HUES64 (cell line): ENCODE data around the gene GEMIN4.

Experiments used
- H3K27ac ChIP-seq: 2 replicates; pipeline ENCODE4 v1.7.0; 2013; ENCODE audit warnings: low read depth, low read length, inconsistent platforms
- H3K27me3 ChIP-seq: 2 replicates; pipeline ENCODE4 v1.6.1; 2013; ENCODE audit warnings: mild to moderate bottlenecking, low read length; ENCODE audit not compliant: insufficient read depth
- H3K36me3 ChIP-seq: 2 replicates; pipeline ENCODE4 v1.6.1; 2013; ENCODE audit warnings: mild to moderate bottlenecking, low read length; ENCODE audit not compliant: insufficient read depth
- H3K4me1 ChIP-seq: 2 replicates; pipeline ENCODE4 v1.6.1; 2013; ENCODE audit warnings: mild to moderate bottlenecking, low read length, moderate library complexity; ENCODE audit not compliant: insufficient read depth
- H3K4me3 ChIP-seq: 2 replicates; pipeline ENCODE4 v1.5.1; 2013; ENCODE audit warnings: mild to moderate bottlenecking, low read length, moderate library complexity
- H3K9ac ChIP-seq: 2 replicates; pipeline ENCODE4 v1.6.1; 2013; ENCODE audit warnings: mild to moderate bottlenecking, low read depth, low read length
- H3K9me3 ChIP-seq: 2 replicates; pipeline ENCODE4 v1.6.1; 2013; ENCODE audit warnings: low read depth, low read length; ENCODE audit not compliant: insufficient read depth
- WGBS: fragments of 150-250, 120-280 bp; methylation state at CpG from one replicate; pipeline ENCODE4 v1.1.7; 2013; ENCODE audit warnings: missing lambda C conversion rate; 5-methylcytosine and 5-hydroxymethylcytosine counted together

GEMIN4 gene

DNA sequence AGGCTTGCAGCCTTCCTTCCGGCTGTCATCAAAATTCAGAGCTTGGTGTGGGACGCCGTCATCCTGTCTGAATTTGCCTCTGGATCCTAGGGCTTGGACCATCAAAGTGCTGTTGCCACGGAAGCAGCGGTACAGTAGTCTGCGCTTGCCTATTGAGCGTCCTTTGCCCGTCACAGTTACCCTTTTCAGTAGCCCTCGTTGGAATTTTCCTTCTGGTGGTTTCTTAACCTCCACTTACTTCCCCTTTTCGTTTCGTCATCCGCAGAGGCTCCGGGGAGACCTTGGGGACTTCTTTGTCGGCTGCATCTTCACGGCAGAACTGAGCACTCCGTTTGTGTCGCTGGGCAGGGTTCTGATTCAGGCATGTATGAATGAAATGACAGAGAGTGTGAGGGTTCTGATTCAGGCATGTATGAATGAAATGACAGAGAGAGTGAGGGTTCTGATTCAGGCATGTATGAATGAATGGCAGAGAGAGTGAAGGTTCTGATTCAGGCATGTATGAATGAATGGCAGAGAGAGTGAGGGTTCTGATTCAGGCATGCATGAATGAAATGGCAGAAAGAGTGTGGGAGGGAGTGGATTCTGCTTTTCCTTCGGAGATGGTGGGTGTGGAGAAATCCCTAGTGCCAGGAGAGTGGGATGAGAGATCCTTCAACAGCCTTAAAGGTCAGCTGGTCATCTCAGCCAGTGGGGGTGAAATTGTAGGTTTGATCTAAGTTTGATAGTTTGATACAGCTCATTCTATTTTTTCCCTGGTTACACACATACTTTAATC, 11.6 kb downstream of the GEMIN4 start:
- Histone ChIP-seq H3K36me3 (peaks cover 90% of the 10 kb centered on the region), H3K9me3 (no peaks in the 10 kb centered on the region), H3K4me3 (no peak overlapping the region), H3K27ac (no peak overlapping the region), H3K4me1 (no peaks in the 10 kb centered on the region), H3K27me3 (no peaks in the 10 kb centered on the region), H3K9ac (no peak overlapping the region)
- 93% methylated on average over 18 of the region's 18 CpGs for WGBS

GRCh38 chr17:737561-738113, 14.4 kb downstream of the GEMIN4 start:
- no peak overlapping the region for H3K27ac ChIP-seq

GRCh38 chr17:733743-734142, 18.3 kb downstream of the GEMIN4 start:
- Histone ChIP-seq H3K4me3 (peak overlapping the region; percentile 74), H3K36me3 (peaks cover 39% of the 10 kb centered on the region), H3K27me3 (peaks cover 3% of the 10 kb centered on the region; the same call in 1 of the 2 replicates), H3K4me1 (0 out of 2 replicates have a peak, but pooled peaks cover 7% of the 10 kb centered on the region), H3K9ac (peak overlapping the region; percentile 92; the same call in 1 of the 2 replicates), H3K27ac (no peak overlapping the region), H3K9me3 (no peaks in the 10 kb centered on the region)
- 88% methylated on average over 10 of the region's 10 CpGs for WGBS

More at GRCh38 chr17:737561-738113, 14.4 kb downstream of the GEMIN4 start:
- WGBS, result 97% methylated on average over 13 of the region's 13 CpGs
- Histone ChIP-seq H3K36me3 (peaks cover 75% of the 10 kb centered on the region), H3K4me3 (no peak overlapping the region), H3K4me1 (0 out of 2 replicates have a peak, but pooled peaks cover 7% of the 10 kb centered on the region), H3K9ac (no peak overlapping the region), H3K9me3 (no peaks in the 10 kb centered on the region), H3K27me3 (no peaks in the 10 kb centered on the region; the same call in 1 of the 2 replicates)

- Histone ChIP-seq H3K4me3 (peak overlapping the region; percentile 74), H3K36me3 (peaks cover 33% of the 10 kb centered on the region), H3K4me1 (0 out of 2 replicates have a peak, but pooled peaks cover 7% of the 10 kb centered on the region), H3K27me3 (peaks cover 3% of the 10 kb centered on the region; the same call in 1 of the 2 replicates), H3K9ac (peak overlapping the region; percentile 92), H3K9me3 (no peaks in the 10 kb centered on the region), H3K27ac (peak overlapping the region; percentile 41; the same call in 1 of the 2 replicates)
- 10% methylated on average over 57 of the region's 57 CpGs for WGBS
These were observed 19.0 kb downstream of the GEMIN4 start for GRCh38 chr17:732902-733720.

GRCh38 chr17:732067-732901, 19.8 kb downstream of the GEMIN4 start, which contains the start of gene TLCD3A:
Gene TLCD3A (plus strand): TSS chr17:732596. CDS start chr17:732648, 52 bp downstream.
- Histone ChIP-seq H3K27me3 (peaks cover 3% of the 10 kb centered on the region; the same call in 1 of the 2 replicates), H3K9ac (peak within 1 kb of the TSS; percentile 92), H3K4me1 (0 out of 2 replicates have a peak, but pooled peaks cover 7% of the 10 kb centered on the region), H3K4me3 (peak within 1 kb of the TSS; percentile 74), H3K36me3 (peaks cover 26% of the 10 kb centered on the region), H3K27ac (peak within 1 kb of the TSS; percentile 41), H3K9me3 (no peaks in the 10 kb centered on the region)
- WGBS, result under 1% methylated on average over 126 of the region's 126 CpGs

GRCh38 chr17:731644-732066, 20.4 kb downstream of the GEMIN4 start:
- Histone ChIP-seq H3K27me3 (peaks cover 3% of the 10 kb centered on the region; the same call in 1 of the 2 replicates), H3K27ac (peak overlapping the region; percentile 41; the same call in 1 of the 2 replicates), H3K9ac (peak overlapping the region; percentile 73), H3K4me1 (0 out of 2 replicates have a peak, but pooled peaks cover 8% of the 10 kb centered on the region), H3K9me3 (no peaks in the 10 kb centered on the region), H3K36me3 (peaks cover 24% of the 10 kb centered on the region), H3K4me3 (peak overlapping the region; percentile 74)
- WGBS, result 22% methylated on average over 26 of the region's 26 CpGs

GRCh38 chr17:728911-729310, 23.2 kb downstream of the GEMIN4 start:
- 96% methylated on average over 5 of the region's 5 CpGs for WGBS
- Histone ChIP-seq H3K4me1 (peaks cover 19% of the 10 kb centered on the region; the same call in 1 of the 2 replicates), H3K9ac (no peak overlapping the region)

DNA sequence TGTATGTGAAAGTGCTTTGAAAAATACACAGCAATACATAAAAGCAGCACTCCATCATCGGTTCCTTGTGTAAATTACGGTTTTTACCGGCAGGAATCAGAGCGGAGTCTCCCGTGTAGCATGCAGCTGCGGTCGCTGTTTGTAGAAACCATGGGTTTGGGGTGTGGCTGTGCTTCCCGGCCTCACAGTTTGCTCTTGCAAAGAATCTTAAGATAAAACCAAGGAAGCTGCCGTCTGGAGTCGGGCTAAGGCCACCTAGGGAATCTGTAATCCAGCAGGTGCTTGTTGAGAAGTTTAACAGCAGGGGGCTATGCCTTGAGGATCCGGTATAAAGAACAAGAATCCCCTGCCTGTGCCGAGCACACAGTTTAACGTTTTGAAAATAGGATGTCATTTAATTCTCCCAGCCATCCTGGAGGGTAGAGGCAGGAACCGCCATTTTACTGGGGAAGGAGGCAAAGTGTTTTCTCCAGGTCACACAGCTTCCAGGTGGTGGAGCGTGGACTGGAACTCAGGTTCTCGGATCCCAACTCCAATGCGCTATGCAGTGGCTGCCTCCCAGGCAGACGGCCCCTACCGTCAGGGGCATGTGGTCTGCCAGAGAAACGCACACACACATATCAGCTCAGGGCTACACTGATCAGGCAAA, 25.7 kb downstream of the GEMIN4 start:
- peaks cover 13% of the 10 kb centered on the region; the same call in 1 of the 2 replicates for H3K4me1 ChIP-seq
- peak overlapping the region; percentile 3; the same call in 1 of the 2 replicates for H3K27ac ChIP-seq
- H3K9ac ChIP-seq, result no peak overlapping the region
- no peak overlapping the region for H3K4me3 ChIP-seq
- no peaks in the 10 kb centered on the region for H3K9me3 ChIP-seq
- H3K27me3 ChIP-seq, result 0 out of 2 replicates have a peak, but pooled peaks cover 3% of the 10 kb centered on the region
- no peaks in the 10 kb centered on the region for H3K36me3 ChIP-seq
- 28% methylated on average over 20 of the region's 20 CpGs for WGBS

More at GRCh38 chr17:728911-729310, 23.2 kb downstream of the GEMIN4 start:
- Histone ChIP-seq H3K27me3 (peaks cover 3% of the 10 kb centered on the region; the same call in 1 of the 2 replicates), H3K9me3 (no peaks in the 10 kb centered on the region), H3K4me3 (no peak overlapping the region), H3K36me3 (peaks cover 2% of the 10 kb centered on the region; the same call in 1 of the 2 replicates), H3K27ac (no peak overlapping the region)

- no peaks in the 10 kb centered on the region for H3K9me3 ChIP-seq
- H3K9ac ChIP-seq, result no peak overlapping the region
- no peak overlapping the region for H3K4me3 ChIP-seq
- H3K27me3 ChIP-seq, result no peaks in the 10 kb centered on the region
- no peaks in the 10 kb centered on the region for H3K36me3 ChIP-seq
- H3K4me1 ChIP-seq, result peaks cover 13% of the 10 kb centered on the region; the same call in 1 of the 2 replicates
- 62% methylated on average over 12 of the region's 12 CpGs for WGBS
- H3K27ac ChIP-seq, result no peak overlapping the region
These were observed 26.3 kb downstream of the GEMIN4 start for GRCh38 chr17:725746-726145.
